Neural crest cell (in vitro differentiated cells): ENCODE results near the gene PTGR3. TPM values are rescaled to one million over a fixed set of nuclear protein-coding genes. Genes with fewer than 3 reads are reported as not detected.
A peak's percentile ranks its signal among the peaks of the same experiment; 100 is the strongest.

Experiments
- DNase-seq: peaks from one replicate; pipeline ENCODE4 v3.0.0; 2021; ENCODE audit warnings: low read depth, mixed read lengths, low spot score
- H3K27ac Mint-ChIP-seq: one replicate; pipeline ENCODE4 v1.8.0; 2021; ENCODE audit warnings: mild to moderate bottlenecking, mixed read lengths; ENCODE audit not compliant: unreplicated experiment
- H3K27me3 Mint-ChIP-seq: 2 replicates; pipeline ENCODE4 v1.8.0; 2021; ENCODE audit warnings: low read depth, mild to moderate bottlenecking, mixed read lengths
- H3K36me3 Mint-ChIP-seq: 2 replicates; pipeline ENCODE4 v1.8.0; 2021; ENCODE audit warnings: low read depth, mild to moderate bottlenecking, mixed read lengths
- H3K4me1 Mint-ChIP-seq: 2 replicates; pipeline ENCODE4 v1.8.0; 2021; ENCODE audit warnings: mixed read lengths
- H3K4me3 Mint-ChIP-seq: one replicate; pipeline ENCODE4 v1.8.0; 2021; ENCODE audit warnings: mild to moderate bottlenecking, mixed read lengths
- H3K9me3 Mint-ChIP-seq: 2 replicates; pipeline ENCODE4 v1.8.0; 2021; ENCODE audit warnings: mixed read lengths
- CTCF ChIP-seq: fragments of 200-600 bp; sonication (generic); conservative IDR thresholded peaks from 2 replicates; pipeline ENCODE4 v1.5.0; 2021; ENCODE audit warnings: antibody characterized with exemption, mild to moderate bottlenecking
- total RNA-seq: library from RNA; stranded (reverse); gene quantifications from 2 replicates; pipeline ENCODE4 v1.2.1, GENCODE V29; 2021

Gene PTGR3
- total RNA-seq, 1 donor from 2014 or later: 12.1 TPM

- H3K4me1 Mint-ChIP-seq: peaks cover 33% of the 10 kb centered on the region
- TF ChIP-seq CTCF: no peak
- no peaks in the 10 kb centered on the region for H3K27me3 Mint-ChIP-seq
- H3K27ac Mint-ChIP-seq: no peak overlapping the region
- no peak for DNase-seq
- no peaks in the 10 kb centered on the region for H3K9me3 Mint-ChIP-seq
- H3K36me3 Mint-ChIP-seq: peaks cover 2% of the 10 kb centered on the region
- H3K4me3 Mint-ChIP-seq: no peak overlapping the region
Observed at GRCh38 chr18:75228967-75229366, 20.0 kb upstream of the PTGR3 start.

GRCh38 chr18:75227535-75228296, 18.8 kb upstream of the PTGR3 start:
- no peak overlapping the region for H3K27ac Mint-ChIP-seq
- H3K9me3 Mint-ChIP-seq: no peaks in the 10 kb centered on the region
- no peak for DNase-seq
- H3K4me1 Mint-ChIP-seq: peaks cover 41% of the 10 kb centered on the region
- H3K36me3 Mint-ChIP-seq: peaks cover 2% of the 10 kb centered on the region
- no peak overlapping the region for H3K4me3 Mint-ChIP-seq
- no peak for TF ChIP-seq CTCF
- no peaks in the 10 kb centered on the region for H3K27me3 Mint-ChIP-seq

GRCh38 chr18:75226956-75227316, 18.0 kb upstream of the PTGR3 start:
- peaks cover 2% of the 10 kb centered on the region for H3K36me3 Mint-ChIP-seq
- peaks cover 48% of the 10 kb centered on the region for H3K4me1 Mint-ChIP-seq
- peak overlapping the region; percentile 7 for H3K27ac Mint-ChIP-seq
- no peaks in the 10 kb centered on the region for H3K27me3 Mint-ChIP-seq
- no peak for TF ChIP-seq CTCF
- DNase-seq: no peak
- no peaks in the 10 kb centered on the region for H3K9me3 Mint-ChIP-seq
- H3K4me3 Mint-ChIP-seq: no peak overlapping the region

GRCh38 chr18:75226286-75226955, 17.5 kb upstream of the PTGR3 start:
- Mint-ChIP-seq H3K27ac (peak overlapping the region; percentile 7), H3K36me3 (peaks cover 2% of the 10 kb centered on the region), H3K27me3 (no peaks in the 10 kb centered on the region), H3K4me3 (peak overlapping the region; percentile 72), H3K9me3 (no peaks in the 10 kb centered on the region), H3K4me1 (peaks cover 50% of the 10 kb centered on the region)
- no peak for TF ChIP-seq CTCF
- no peak for DNase-seq

- DNase-seq: no peak
- H3K4me1 Mint-ChIP-seq: peaks cover 50% of the 10 kb centered on the region
- no peak overlapping the region for H3K4me3 Mint-ChIP-seq
- H3K27ac Mint-ChIP-seq: no peak overlapping the region
- H3K27me3 Mint-ChIP-seq: no peaks in the 10 kb centered on the region
- peaks cover 2% of the 10 kb centered on the region for H3K36me3 Mint-ChIP-seq
- no peak for TF ChIP-seq CTCF
- no peaks in the 10 kb centered on the region for H3K9me3 Mint-ChIP-seq
Observed at GRCh38 chr18:75223687-75224347, 14.9 kb upstream of the PTGR3 start.
